HepG2 (cell line): ENCODE data around the gene PCBP2.

Source experiments
- FOSL1 ChIP-seq: sonication (generic); formaldehyde crosslinking; IDR thresholded peaks from 2 replicates; pipeline ENCODE4 v1.9.0; 2021; ENCODE audit warnings: missing genetic modification reagents, borderline replicate concordance
- FOXO4 ChIP-seq: sonication (generic); formaldehyde crosslinking; conservative IDR thresholded peaks from 2 replicates; pipeline ENCODE4 v1.8.1; 2023; ENCODE audit warnings: missing genetic modification reagents
- HCFC1 ChIP-seq: fragments of 150-350 bp; IDR thresholded peaks from 2 replicates; pipeline ENCODE4 v1.6.1; 2014; ENCODE audit warnings: low read depth, low read length
- HNRNPUL1 ChIP-seq: fragments of 200-400 bp; formaldehyde crosslinking; IDR thresholded peaks from 2 replicates; pipeline ENCODE4 v1.6.1; 2017; ENCODE audit warnings: low read depth, mild to moderate bottlenecking, low read length, moderate library complexity
- IRF1 ChIP-seq: sonication (generic); formaldehyde crosslinking; IDR thresholded peaks from 2 replicates; pipeline ENCODE4 v1.4.0; 2020; ENCODE audit warnings: low read depth, mild to moderate bottlenecking, missing genetic modification reagents
- JUN ChIP-seq: sonication (generic); formaldehyde crosslinking; IDR thresholded peaks from 2 replicates; pipeline ENCODE4 v1.4.0; 2020; ENCODE audit warnings: mild to moderate bottlenecking, missing genetic modification reagents
- MAZ ChIP-seq, 2 experiments: sonication (generic) in 1 of 2; formaldehyde crosslinking in 1 of 2; IDR thresholded peaks; 2 replicates each; pipeline versions ENCODE4 v1.5.0 to v1.6.1; 2012 to 2020; ENCODE audit warnings: low read depth in 2 of 2, mild to moderate bottlenecking in 2 of 2, borderline replicate concordance in 1 of 2, improper control_type of control experiment in 1 of 2, low read length in 1 of 2, missing genetic modification reagents in 1 of 2, moderate library complexity in 1 of 2
- NR1H2 ChIP-seq: sonication (generic); formaldehyde crosslinking; IDR thresholded peaks from 2 replicates; pipeline ENCODE4 v1.8.1; 2022; ENCODE audit warnings: low read depth, missing genetic modification reagents, borderline replicate concordance
- TCF7L2 ChIP-seq: IDR thresholded peaks from 2 replicates; pipeline ENCODE4 v1.6.1; 2011; ENCODE audit warnings: mild to moderate bottlenecking, low read depth, low read length, moderate library complexity
- ZBTB21 ChIP-seq: sonication (generic); formaldehyde crosslinking; IDR thresholded peaks from 2 replicates; pipeline ENCODE4 v1.4.0; 2020; ENCODE audit warnings: missing genetic modification reagents
- ZKSCAN5 ChIP-seq: sonication (generic); formaldehyde crosslinking; IDR thresholded peaks from 2 replicates; pipeline ENCODE4 v1.5.1; 2020; ENCODE audit warnings: mild to moderate bottlenecking, missing genetic modification reagents
- ZNF577 ChIP-seq: sonication (generic); formaldehyde crosslinking; IDR thresholded peaks from 2 replicates; pipeline ENCODE4 v1.4.0; 2020; ENCODE audit warnings: mild to moderate bottlenecking, low read depth, missing genetic modification reagents, borderline replicate concordance
- TF ChIP-seq, protein P1 (sequence below): sonication (generic); formaldehyde crosslinking; IDR thresholded peaks from 2 replicates; pipeline ENCODE4 v1.4.0; 2020; ENCODE audit warnings: missing genetic modification reagents, borderline replicate concordance
- TF ChIP-seq, protein P2 (sequence below), 2 experiments: fragments of 450-650 bp in 1 of 2; sonication (generic) in 1 of 2; formaldehyde crosslinking in 1 of 2; IDR thresholded peaks; 2 replicates each; pipeline versions ENCODE4 v1.6.1 to v1.8.0; 2016 to 2022; ENCODE audit warnings: antibody characterized with exemption in 1 of 2, mild to moderate bottlenecking in 1 of 2, missing genetic modification reagents in 1 of 2

GRCh38 chr12:53481939-53482586 is 30.2 kb downstream of the PCBP2 start:
- no peak for TF ChIP-seq ZKSCAN5
- no peak for TF ChIP-seq HCFC1
- TF ChIP-seq MAZ (IDR thresholded peaks at IDR 0.05; ENCODE audit: borderline replicate concordance, low read depth, low read length): no peak
- no peak for TF ChIP-seq MAZ (CRISPR knock-in tag; IDR thresholded peaks at IDR 0.05; ENCODE audit: low read depth)
- no peak for TF ChIP-seq HNRNPUL1
- TF ChIP-seq JUN: no peak
- TF ChIP-seq IRF1 (CRISPR knock-in tag): no peak
- TF ChIP-seq ZBTB21 (CRISPR knock-in tag): no peak
- TF ChIP-seq, protein P1, sequence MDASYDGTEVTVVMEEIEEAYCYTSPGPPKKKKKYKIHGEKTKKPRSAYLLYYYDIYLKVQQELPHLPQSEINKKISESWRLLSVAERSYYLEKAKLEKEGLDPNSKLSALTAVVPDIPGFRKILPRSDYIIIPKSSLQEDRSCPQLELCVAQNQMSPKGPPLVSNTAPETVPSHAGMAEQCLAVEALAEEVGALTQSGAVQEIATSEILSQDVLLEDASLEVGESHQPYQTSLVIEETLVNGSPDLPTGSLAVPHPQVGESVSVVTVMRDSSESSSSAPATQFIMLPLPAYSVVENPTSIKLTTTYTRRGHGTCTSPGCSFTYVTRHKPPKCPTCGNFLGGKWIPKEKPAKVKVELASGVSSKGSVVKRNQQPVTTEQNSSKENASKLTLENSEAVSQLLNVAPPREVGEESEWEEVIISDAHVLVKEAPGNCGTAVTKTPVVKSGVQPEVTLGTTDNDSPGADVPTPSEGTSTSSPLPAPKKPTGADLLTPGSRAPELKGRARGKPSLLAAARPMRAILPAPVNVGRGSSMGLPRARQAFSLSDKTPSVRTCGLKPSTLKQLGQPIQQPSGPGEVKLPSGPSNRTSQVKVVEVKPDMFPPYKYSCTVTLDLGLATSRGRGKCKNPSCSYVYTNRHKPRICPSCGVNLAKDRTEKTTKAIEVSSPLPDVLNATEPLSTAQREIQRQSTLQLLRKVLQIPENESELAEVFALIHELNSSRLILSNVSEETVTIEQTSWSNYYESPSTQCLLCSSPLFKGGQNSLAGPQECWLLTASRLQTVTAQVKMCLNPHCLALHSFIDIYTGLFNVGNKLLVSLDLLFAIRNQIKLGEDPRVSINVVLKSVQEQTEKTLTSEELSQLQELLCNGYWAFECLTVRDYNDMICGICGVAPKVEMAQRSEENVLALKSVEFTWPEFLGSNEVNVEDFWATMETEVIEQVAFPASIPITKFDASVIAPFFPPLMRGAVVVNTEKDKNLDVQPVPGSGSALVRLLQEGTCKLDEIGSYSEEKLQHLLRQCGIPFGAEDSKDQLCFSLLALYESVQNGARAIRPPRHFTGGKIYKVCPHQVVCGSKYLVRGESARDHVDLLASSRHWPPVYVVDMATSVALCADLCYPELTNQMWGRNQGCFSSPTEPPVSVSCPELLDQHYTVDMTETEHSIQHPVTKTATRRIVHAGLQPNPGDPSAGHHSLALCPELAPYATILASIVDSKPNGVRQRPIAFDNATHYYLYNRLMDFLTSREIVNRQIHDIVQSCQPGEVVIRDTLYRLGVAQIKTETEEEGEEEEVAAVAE: no peak
- no peak for TF ChIP-seq NR1H2 (CRISPR knock-in tag)
- no peak for TF ChIP-seq FOXO4 (CRISPR knock-in tag)
- no peak for TF ChIP-seq FOSL1 (CRISPR knock-in tag)
- TF ChIP-seq, protein P2, sequence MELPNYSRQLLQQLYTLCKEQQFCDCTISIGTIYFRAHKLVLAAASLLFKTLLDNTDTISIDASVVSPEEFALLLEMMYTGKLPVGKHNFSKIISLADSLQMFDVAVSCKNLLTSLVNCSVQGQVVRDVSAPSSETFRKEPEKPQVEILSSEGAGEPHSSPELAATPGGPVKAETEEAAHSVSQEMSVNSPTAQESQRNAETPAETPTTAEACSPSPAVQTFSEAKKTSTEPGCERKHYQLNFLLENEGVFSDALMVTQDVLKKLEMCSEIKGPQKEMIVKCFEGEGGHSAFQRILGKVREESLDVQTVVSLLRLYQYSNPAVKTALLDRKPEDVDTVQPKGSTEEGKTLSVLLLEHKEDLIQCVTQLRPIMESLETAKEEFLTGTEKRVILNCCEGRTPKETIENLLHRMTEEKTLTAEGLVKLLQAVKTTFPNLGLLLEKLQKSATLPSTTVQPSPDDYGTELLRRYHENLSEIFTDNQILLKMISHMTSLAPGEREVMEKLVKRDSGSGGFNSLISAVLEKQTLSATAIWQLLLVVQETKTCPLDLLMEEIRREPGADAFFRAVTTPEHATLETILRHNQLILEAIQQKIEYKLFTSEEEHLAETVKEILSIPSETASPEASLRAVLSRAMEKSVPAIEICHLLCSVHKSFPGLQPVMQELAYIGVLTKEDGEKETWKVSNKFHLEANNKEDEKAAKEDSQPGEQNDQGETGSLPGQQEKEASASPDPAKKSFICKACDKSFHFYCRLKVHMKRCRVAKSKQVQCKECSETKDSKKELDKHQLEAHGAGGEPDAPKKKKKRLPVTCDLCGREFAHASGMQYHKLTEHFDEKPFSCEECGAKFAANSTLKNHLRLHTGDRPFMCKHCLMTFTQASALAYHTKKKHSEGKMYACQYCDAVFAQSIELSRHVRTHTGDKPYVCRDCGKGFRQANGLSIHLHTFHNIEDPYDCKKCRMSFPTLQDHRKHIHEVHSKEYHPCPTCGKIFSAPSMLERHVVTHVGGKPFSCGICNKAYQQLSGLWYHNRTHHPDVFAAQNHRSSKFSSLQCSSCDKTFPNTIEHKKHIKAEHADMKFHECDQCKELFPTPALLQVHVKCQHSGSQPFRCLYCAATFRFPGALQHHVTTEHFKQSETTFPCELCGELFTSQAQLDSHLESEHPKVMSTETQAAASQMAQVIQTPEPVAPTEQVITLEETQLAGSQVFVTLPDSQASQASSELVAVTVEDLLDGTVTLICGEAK (IDR thresholded peaks at IDR 0.05): no peak
- TF ChIP-seq, protein P2 (CRISPR knock-in tag; IDR thresholded peaks at IDR 0.05): no peak
- TF ChIP-seq TCF7L2: no peak
- no peak for TF ChIP-seq ZNF577
